Heart left ventricle (tissue), 13 donors: ENCODE data around the gene ZNF500.

Experiments used
- POLR2A ChIP-seq, 2 donors: fragments of 450-650 bp; IDR thresholded peaks; one replicate each; pipeline ENCODE4 v1.6.1; 2017; ENCODE audit warnings: antibody characterized with exemption in 2 of 2, mild to moderate bottlenecking in 2 of 2, moderate library complexity in 2 of 2
- TF ChIP-seq, protein P1 (sequence below), 12 donors: fragments of 200-600 bp; sonication (generic) in 4 of 12; IDR thresholded peaks; one replicate each; pipeline versions ENCODE4 v1.5.0 to v1.8.0; 2018 to 2022; ENCODE audit warnings: antibody characterized with exemption in 12 of 12, mild to moderate bottlenecking in 5 of 12
- donor health status: ischemic (EF 13 %, LVEDD 7.1; RV severe dilation, severe dysfunction).
- donor health status: DM: no; HTN: yes; CAD: no.
- donor health status: DM: no; HTN: no; CAD: no.
- donor health status: ischemic (EF 25% LVEDD 6.9; RV normal size, moderate dysfunction).
- donor health status: ischemic (EF 25% LVEDD 5.7; RV mildly dilated, moderate dysfunction).
- donor health status: ischemic (EF 35%, LVEDD 5.7; RV mildly dilated, moderate dysfunction).
- donor health status: nonischemic (EF 11% LVEDD 7.7; RV severe dilation, severe dysfunction).
- donor health status: DM: yes; HTN: yes; CAD: no.
- donor health status: PGD.
- donor health status: ischemic (EF 29% LVEDD 5.4; RV normal size, mild dysfunction).
- donor health status: nonischemic (EF 23%, LVEDD 6.1; RV moderate dilation, normal function).

- TF ChIP-seq, protein P1, sequence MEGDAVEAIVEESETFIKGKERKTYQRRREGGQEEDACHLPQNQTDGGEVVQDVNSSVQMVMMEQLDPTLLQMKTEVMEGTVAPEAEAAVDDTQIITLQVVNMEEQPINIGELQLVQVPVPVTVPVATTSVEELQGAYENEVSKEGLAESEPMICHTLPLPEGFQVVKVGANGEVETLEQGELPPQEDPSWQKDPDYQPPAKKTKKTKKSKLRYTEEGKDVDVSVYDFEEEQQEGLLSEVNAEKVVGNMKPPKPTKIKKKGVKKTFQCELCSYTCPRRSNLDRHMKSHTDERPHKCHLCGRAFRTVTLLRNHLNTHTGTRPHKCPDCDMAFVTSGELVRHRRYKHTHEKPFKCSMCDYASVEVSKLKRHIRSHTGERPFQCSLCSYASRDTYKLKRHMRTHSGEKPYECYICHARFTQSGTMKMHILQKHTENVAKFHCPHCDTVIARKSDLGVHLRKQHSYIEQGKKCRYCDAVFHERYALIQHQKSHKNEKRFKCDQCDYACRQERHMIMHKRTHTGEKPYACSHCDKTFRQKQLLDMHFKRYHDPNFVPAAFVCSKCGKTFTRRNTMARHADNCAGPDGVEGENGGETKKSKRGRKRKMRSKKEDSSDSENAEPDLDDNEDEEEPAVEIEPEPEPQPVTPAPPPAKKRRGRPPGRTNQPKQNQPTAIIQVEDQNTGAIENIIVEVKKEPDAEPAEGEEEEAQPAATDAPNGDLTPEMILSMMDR (IDR thresholded peaks at IDR 0.05): no peak
- no peak for TF ChIP-seq POLR2A (IDR thresholded peaks at IDR 0.05)
These were observed 30.9 kb upstream of the ZNF500 start for GRCh38 chr16:4797805-4798252.
